ENCODE results near the gene AMPD3. TPM values are rescaled to one million over a fixed set of nuclear protein-coding genes. Genes with fewer than 3 reads are reported as not detected.

The AMPD3 gene
- total and polyA plus RNA-seq, 9 donors, result 2.0 to 9.3 (median 6.8) TPM

DNA sequence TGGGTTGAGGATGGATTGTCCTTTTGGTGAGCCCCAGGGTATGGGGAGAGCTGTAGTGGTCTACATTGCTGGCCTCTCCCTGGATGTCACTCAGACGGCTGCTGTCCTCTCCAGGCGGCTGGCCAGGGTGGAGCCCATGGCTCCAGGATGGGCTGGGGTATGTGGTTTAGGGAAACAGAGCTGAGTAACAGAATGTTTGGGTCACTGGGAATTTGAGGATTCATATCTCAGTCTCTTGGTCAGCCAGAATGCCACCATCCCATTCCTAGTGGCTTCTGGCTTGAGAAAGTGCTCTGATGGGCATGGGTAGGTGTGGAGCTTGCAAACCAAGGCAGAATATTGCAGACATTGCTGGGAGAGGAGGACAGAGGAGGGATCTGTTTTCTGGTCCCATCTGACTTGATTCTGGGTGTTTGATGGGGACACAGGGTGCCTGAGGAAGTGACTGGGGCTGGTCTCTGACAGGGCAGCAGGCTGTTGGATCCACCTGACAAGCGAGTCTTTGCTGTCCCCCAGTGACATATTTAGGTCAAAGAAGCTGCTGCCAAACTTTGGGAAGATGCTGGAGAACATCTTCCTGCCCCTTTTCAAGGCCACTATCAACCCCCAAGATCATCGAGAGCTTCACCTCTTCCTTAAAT lies 41.4 kb downstream of the AMPD3 start:
- Histone ChIP-seq H3K4me3 (no peak overlapping the region), H3K4me1 (ENCODE audit: insufficient read depth) (peaks cover under 1% of the 10 kb centered on the region), H3K9me3 (no peaks in the 10 kb centered on the region), H3K27me3 (no peaks in the 10 kb centered on the region), H3K36me3 (no peaks in the 10 kb centered on the region), H3K27ac (no peak overlapping the region)
- DNase-seq, result no peak
- intact Hi-C loops (cut with DNase I), result no loop called here
- 94 to 98% (median 95%) methylated on average over 4 of the region's 4 CpGs for WGBS, 3 donors
- TF ChIP-seq EP300 (IDR thresholded peaks at IDR 0.05) (no peak), POLR2A (IDR thresholded peaks at IDR 0.05) (no peak), CTCF (IDR thresholded peaks at IDR 0.05) (no peak)

- H3K36me3 ChIP-seq, result no peaks in the 10 kb centered on the region
- peak in 1 of 5 donors; percentile 9 for DNase-seq
- H3K4me3 ChIP-seq, result no peak overlapping the region
- H3K4me1 ChIP-seq (ENCODE audit: insufficient read depth), result no peaks in the 10 kb centered on the region
- no peaks in the 10 kb centered on the region for H3K27me3 ChIP-seq
- TF ChIP-seq EP300 (IDR thresholded peaks at IDR 0.05), result no peak
- no peak for TF ChIP-seq POLR2A (IDR thresholded peaks at IDR 0.05)
- no peak for TF ChIP-seq CTCF (IDR thresholded peaks at IDR 0.05)
- no peak overlapping the region for H3K27ac ChIP-seq
- no peaks in the 10 kb centered on the region for H3K9me3 ChIP-seq
- intact Hi-C loops (cut with DNase I), result no loop called here
- whole genome bisulfite sequencing, 3 donors, result 80 to 84% (median 84%) methylated on average over 18 of the region's 18 CpGs
Measured at GRCh38 chr11:10497371-10498021, 42.4 kb downstream of the AMPD3 start.

GRCh38 chr11:10498022-10498400 lies 42.9 kb downstream of the AMPD3 start:
- WGBS, 3 donors, result 92 to 98% (median 95%) methylated on average over 7 of the region's 7 CpGs
- intact Hi-C loops (cut with DNase I), result no loop called here
- no peaks in the 10 kb centered on the region for H3K27me3 ChIP-seq
- no peak overlapping the region for H3K4me3 ChIP-seq
- H3K27ac ChIP-seq, result no peak overlapping the region
- no peaks in the 10 kb centered on the region for H3K9me3 ChIP-seq
- H3K4me1 ChIP-seq (ENCODE audit: insufficient read depth), result no peaks in the 10 kb centered on the region
- TF ChIP-seq CTCF (IDR thresholded peaks at IDR 0.05) (no peak), POLR2A (IDR thresholded peaks at IDR 0.05) (no peak), EP300 (IDR thresholded peaks at IDR 0.05) (no peak)
- peak in 1 of 5 donors; percentile 10 for DNase-seq
- H3K36me3 ChIP-seq, result no peaks in the 10 kb centered on the region

DNA sequence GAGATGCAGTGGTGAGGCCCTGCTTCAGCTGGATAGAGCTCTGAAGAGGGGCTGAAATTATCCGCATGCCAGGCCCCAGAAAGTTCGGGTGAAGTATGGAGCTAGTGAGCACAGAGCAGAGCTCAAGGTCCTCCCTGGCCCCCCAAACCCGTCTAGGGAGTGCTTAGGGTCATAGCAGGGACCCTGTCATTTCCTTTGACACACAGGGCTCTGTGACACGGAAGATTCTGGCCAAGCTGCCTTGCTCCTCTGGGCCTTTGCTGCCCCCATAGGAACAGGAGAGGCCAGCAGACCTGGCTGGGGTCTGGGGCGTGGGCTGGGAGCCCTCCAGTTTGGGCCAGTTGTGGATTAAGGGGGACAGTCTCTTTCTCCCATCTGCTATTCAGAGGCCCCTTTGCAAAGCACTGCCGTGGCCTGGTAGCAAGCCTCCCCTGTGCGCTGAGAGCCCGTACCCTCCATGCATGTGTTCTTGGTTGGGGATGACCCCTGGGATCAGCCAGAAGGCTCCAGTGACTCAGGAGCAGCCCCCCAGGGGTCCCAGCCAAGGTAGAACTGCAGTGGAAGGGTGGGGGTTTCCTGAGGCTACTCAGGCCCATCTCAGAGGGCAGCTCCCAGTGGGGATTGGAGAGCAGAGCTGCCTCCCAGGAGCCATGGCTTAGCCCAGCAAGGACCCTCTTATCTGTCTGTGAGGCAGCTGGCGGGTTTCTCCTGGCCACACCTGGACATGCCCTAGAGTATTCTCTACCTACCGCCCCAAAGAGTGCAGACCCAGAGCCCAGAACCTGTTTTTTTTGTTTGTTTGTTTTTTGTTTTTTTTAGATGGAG lies 43.6 kb downstream of the AMPD3 start:
- intact Hi-C loops (cut with DNase I), result no loop called here
- 87 to 91% (median 91%) methylated on average over 10 of the region's 10 CpGs for WGBS, 3 donors
- no peaks in the 10 kb centered on the region for H3K36me3 ChIP-seq
- no peaks in the 10 kb centered on the region for H3K27me3 ChIP-seq
- no peaks in the 10 kb centered on the region for H3K9me3 ChIP-seq
- DNase-seq, result peak in 1 of 5 donors; percentile 10
- H3K4me1 ChIP-seq (ENCODE audit: insufficient read depth), result no peaks in the 10 kb centered on the region
- no peak overlapping the region for H3K4me3 ChIP-seq
- no peak for TF ChIP-seq CTCF (IDR thresholded peaks at IDR 0.05)
- TF ChIP-seq POLR2A (IDR thresholded peaks at IDR 0.05), result no peak
- TF ChIP-seq EP300 (IDR thresholded peaks at IDR 0.05), result no peak
- H3K27ac ChIP-seq, result no peak overlapping the region

All from ovary (tissue), 9 donors.